HEK293 (cell line): Measurements from ENCODE around the gene BAIAP2.

Experiments
- CTCF ChIA-PET: fragments of 350-600 bp; formaldehyde crosslinking; extraction: SDS; loops from one replicate; lab custom pipeline; 2021; ENCODE audit warnings: antibody characterized with exemption; lab: Yijun Ruan, JAX
- POLR2A ChIA-PET: fragments of 300-600 bp; formaldehyde crosslinking; extraction: SDS; loops from one replicate; lab custom pipeline; 2020; ENCODE audit warnings: antibody characterized with exemption, inconsistent platforms; lab: Yijun Ruan, JAX
- H3K27ac ChIP-seq: fragments of 200-500 bp; sonication (Bioruptor generic); 2 replicates; pipeline ENCODE4 v1.5.1; 2014; ENCODE audit warnings: low read depth, low read length, control low read depth, inconsistent platforms; ENCODE audit errors: extremely low read depth
- H3K36me3 ChIP-seq, 2 experiments: fragments of 200-500 bp in 1 of 2; sonication (Bioruptor generic) in 1 of 2; 1 replicate in 1 of 2; 2 replicates in 1 of 2; pipeline ENCODE4 v1.5.1; 2014 to 2017; ENCODE audit warnings: inconsistent platforms in 2 of 2, low read length in 2 of 2; ENCODE audit not compliant: control insufficient read depth in 2 of 2, insufficient read depth in 1 of 2
- H3K4me1 ChIP-seq: fragments of 200-500 bp; sonication (Bioruptor generic); 2 replicates; pipeline ENCODE4 v1.5.1; 2014; ENCODE audit warnings: mild to moderate bottlenecking, low read length, inconsistent platforms; ENCODE audit not compliant: control insufficient read depth, insufficient read depth
- H3K4me3 ChIP-seq: 2 replicates; pipeline ENCODE4 v1.5.1; 2011; ENCODE audit warnings: low read depth, mild to moderate bottlenecking, control low read depth, low read length, moderate library complexity
- H3K9me3 ChIP-seq: fragments of 200-500 bp; sonication (Bioruptor generic); 2 replicates; pipeline ENCODE4 v1.5.1; 2014; ENCODE audit warnings: low read depth, low read length, inconsistent platforms; ENCODE audit not compliant: control insufficient read depth, insufficient read depth
- GFI1B ChIP-seq: fragments of 450-650 bp; formaldehyde crosslinking; IDR thresholded peaks from 2 replicates; pipeline ENCODE4 v1.5.1; 2016; ENCODE audit warnings: missing biosample characterization, missing genetic modification characterization
- MYNN ChIP-seq: fragments of 450-650 bp; formaldehyde crosslinking; IDR thresholded peaks from 2 replicates; pipeline ENCODE4 v1.5.1; 2016; ENCODE audit warnings: missing biosample characterization, missing genetic modification characterization, borderline replicate concordance
- OVOL3 ChIP-seq: fragments of 450-650 bp; formaldehyde crosslinking; IDR thresholded peaks from 2 replicates; pipeline ENCODE4 v1.5.1; 2016; ENCODE audit warnings: missing biosample characterization, missing genetic modification characterization
- SCRT2 ChIP-seq: fragments of 450-650 bp; formaldehyde crosslinking; IDR thresholded peaks from 2 replicates; pipeline ENCODE4 v1.5.1; 2016; ENCODE audit warnings: missing biosample characterization, missing genetic modification characterization
- TRIM28 ChIP-seq: IDR thresholded peaks from 2 replicates; pipeline ENCODE4 v1.6.1; 2011; ENCODE audit warnings: low read length, control low read depth, borderline replicate concordance
- ZBTB1 ChIP-seq: fragments of 450-650 bp; formaldehyde crosslinking; IDR thresholded peaks from 2 replicates; pipeline ENCODE4 v1.5.1; 2016; ENCODE audit warnings: missing biosample characterization, missing genetic modification characterization
- ZIC2 ChIP-seq: fragments of 450-650 bp; formaldehyde crosslinking; IDR thresholded peaks from 2 replicates; pipeline ENCODE4 v1.5.1; 2016; ENCODE audit warnings: missing biosample characterization, missing genetic modification characterization
- ZNF148 ChIP-seq: fragments of 450-650 bp; formaldehyde crosslinking; IDR thresholded peaks from 2 replicates; pipeline ENCODE4 v1.5.0; 2017; ENCODE audit warnings: missing biosample characterization, missing genetic modification characterization, borderline replicate concordance
- ZNF157 ChIP-seq: fragments of 450-650 bp; formaldehyde crosslinking; IDR thresholded peaks from 2 replicates; pipeline ENCODE4 v1.5.1; 2016; ENCODE audit warnings: missing biosample characterization, missing genetic modification characterization
- ZNF214 ChIP-seq: fragments of 450-650 bp; formaldehyde crosslinking; IDR thresholded peaks from 2 replicates; pipeline ENCODE4 v1.5.1; 2017; ENCODE audit warnings: missing biosample characterization, mild to moderate bottlenecking, missing genetic modification characterization, borderline replicate concordance
- ZNF23 ChIP-seq: fragments of 450-650 bp; formaldehyde crosslinking; IDR thresholded peaks from 2 replicates; pipeline ENCODE4 v1.5.1; 2016; ENCODE audit warnings: missing biosample characterization, missing genetic modification characterization, borderline replicate concordance
- ZNF239 ChIP-seq: fragments of 450-650 bp; formaldehyde crosslinking; IDR thresholded peaks from 2 replicates; pipeline ENCODE4 v1.5.1; 2016; ENCODE audit warnings: missing biosample characterization, missing genetic modification characterization
- ZNF433 ChIP-seq: fragments of 450-650 bp; formaldehyde crosslinking; IDR thresholded peaks from 2 replicates; pipeline ENCODE4 v1.5.1; 2016; ENCODE audit warnings: missing biosample characterization, missing genetic modification characterization, low read depth
- ZSCAN30 ChIP-seq: fragments of 450-650 bp; IDR thresholded peaks from 2 replicates; pipeline ENCODE4 v1.5.1; 2018; ENCODE audit warnings: missing biosample characterization, mild to moderate bottlenecking, missing genetic modification characterization, moderate library complexity
- TF ChIP-seq, protein P1 (sequence below): fragments of 450-650 bp; formaldehyde crosslinking; IDR thresholded peaks from 2 replicates; pipeline ENCODE4 v1.5.1; 2016; ENCODE audit warnings: missing biosample characterization, missing genetic modification characterization
- TF ChIP-seq, protein P2 (sequence below): fragments of 450-650 bp; formaldehyde crosslinking; IDR thresholded peaks from 2 replicates; pipeline ENCODE4 v1.5.1; 2016; ENCODE audit warnings: missing biosample characterization, missing genetic modification characterization, borderline replicate concordance

Gene BAIAP2

DNA sequence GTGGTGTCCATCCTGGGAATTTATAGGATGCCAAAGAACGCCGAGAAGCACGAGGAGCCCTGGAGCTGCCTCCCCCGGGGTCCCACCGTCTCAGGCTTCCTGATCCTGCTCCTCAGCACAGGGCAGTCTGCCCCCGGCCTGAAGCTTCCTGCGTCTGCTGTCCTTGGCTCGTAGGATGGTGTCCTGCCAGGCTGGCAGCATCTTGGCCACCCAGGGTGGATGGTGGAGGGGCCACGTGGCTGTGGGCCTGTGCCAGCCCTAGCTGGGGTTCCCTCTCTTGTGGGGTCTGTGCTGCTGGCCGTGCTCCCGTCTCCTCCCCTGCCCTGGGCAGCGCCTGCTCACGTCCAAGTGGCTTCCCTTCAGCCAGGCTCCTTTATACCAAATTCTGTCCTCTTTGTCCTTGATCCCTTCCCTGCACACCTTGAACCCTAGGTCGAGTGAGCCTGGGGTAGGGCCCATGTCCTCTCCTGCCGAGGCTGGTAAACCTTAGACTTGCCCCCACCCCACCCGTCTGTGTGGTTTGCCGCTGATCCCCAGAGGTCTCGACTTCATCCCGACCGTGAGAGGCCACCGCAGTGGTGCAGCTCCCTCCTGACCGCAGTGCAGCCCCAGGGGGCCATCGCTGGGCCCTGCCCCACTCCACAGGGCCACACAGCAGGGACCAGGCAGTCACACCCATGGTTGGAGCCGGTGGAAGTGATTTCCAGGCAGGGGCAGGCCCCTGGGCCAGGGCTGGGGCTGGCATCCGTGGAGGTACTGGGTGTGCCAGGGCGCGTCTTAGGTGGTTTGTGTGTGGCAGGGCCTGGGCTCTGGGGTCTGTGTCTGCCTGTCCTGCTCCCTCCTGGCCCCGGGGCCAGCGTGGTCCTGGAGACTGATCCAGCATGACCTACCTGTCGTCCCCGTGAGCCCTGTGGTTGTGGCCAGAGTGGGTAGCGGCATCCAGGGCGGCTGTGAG is 46.5 kb downstream of the BAIAP2 start:
- TF ChIP-seq, protein P1, sequence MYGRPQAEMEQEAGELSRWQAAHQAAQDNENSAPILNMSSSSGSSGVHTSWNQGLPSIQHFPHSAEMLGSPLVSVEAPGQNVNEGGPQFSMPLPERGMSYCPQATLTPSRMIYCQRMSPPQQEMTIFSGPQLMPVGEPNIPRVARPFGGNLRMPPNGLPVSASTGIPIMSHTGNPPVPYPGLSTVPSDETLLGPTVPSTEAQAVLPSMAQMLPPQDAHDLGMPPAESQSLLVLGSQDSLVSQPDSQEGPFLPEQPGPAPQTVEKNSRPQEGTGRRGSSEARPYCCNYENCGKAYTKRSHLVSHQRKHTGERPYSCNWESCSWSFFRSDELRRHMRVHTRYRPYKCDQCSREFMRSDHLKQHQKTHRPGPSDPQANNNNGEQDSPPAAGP (tag by site-specific recombination), result no peak
- TF ChIP-seq ZIC2 (tag by site-specific recombination), result peak; percentile 74
- no peaks in the 10 kb centered on the region for H3K9me3 ChIP-seq
- no peak overlapping the region for H3K27ac ChIP-seq
- H3K4me3 ChIP-seq, result no peak overlapping the region
- H3K4me1 ChIP-seq, result no peaks in the 10 kb centered on the region
- ChIA-PET POLR2A (interaction anchor here (0.5 kb wide), 1 partner anchor 129 kb away, joined by 4 read pairs; no protein-coding TSS in a partner anchor), CTCF (interaction anchor here (1.1 kb wide), 1 partner anchor 21 kb away, joined by 3 read pairs; no protein-coding TSS in a partner anchor)
- H3K36me3 ChIP-seq, result peaks cover 0 to 35% of the 10 kb centered on the region in 2 experiments; a peak in 1 of 3 replicates

DNA sequence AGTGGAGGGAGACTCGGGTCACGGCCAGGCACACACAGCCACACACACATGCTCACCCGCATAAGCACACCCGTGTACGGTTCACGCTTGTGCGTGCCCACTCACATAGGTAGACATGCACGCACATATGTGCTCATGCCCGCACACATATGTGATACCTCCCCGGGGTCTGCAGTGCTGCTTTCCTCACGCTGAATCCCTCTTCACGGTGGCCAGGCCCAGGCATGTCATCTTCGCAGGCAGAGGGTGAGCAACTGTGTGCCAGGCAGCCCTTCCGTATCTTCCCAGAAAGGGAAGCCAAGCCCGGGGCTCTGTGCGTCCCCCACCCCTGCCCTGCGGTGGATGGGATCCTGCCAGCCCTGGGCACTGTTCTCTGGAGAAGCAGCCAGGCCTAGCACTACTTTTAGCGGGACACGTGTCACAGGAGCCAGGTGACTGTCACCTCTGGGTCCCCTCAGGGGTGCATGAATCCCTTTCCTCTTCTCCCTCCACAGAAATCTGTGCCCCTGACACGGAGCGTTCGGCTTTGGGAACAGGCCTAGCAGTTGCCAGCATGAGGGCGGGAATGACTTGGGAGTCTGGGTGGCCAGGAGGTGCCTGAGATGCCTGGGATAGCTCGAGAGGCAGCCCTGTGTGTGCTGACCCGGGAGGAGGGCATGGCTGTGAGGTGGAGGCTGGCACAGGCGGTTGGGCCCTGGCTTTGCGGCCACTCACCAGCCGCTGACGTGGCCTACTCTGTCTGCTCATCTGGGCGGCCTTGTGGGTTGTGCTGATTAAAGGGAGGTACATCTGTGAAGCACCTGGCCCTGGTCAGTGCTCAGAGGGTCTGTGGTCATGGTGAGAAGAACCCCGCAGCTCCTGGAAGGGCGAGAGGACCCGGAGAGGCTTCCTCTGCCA is 47.5 kb downstream of the BAIAP2 start:
- Histone ChIP-seq H3K4me1 (no peaks in the 10 kb centered on the region), H3K4me3 (no peak overlapping the region), H3K9me3 (no peaks in the 10 kb centered on the region), H3K36me3 (peaks cover 0 to 44% of the 10 kb centered on the region in 2 experiments; a peak in 1 of 3 replicates), H3K27ac (no peak overlapping the region)
- ChIA-PET POLR2A (no interaction called here), CTCF (interaction anchor here (0.6 to 1.4 kb wide), 2 partner anchors 15 to 222 kb away, joined by 4 to 5 read pairs; no protein-coding TSS in a partner anchor)
- no peak for TF ChIP-seq ZBTB1 (tag by site-specific recombination)
- TF ChIP-seq TRIM28, result no peak
- TF ChIP-seq MYNN (tag by site-specific recombination), result no peak
- no peak for TF ChIP-seq ZNF239 (tag by site-specific recombination)
- TF ChIP-seq OVOL3 (tag by site-specific recombination), result no peak
- TF ChIP-seq ZSCAN30 (tag by site-specific recombination), result no peak
- no peak for TF ChIP-seq SCRT2 (tag by site-specific recombination)
- no peak for TF ChIP-seq ZNF157 (tag by site-specific recombination)
- TF ChIP-seq ZNF23 (tag by site-specific recombination), result no peak
- TF ChIP-seq GFI1B, result no peak
- TF ChIP-seq, protein P2, sequence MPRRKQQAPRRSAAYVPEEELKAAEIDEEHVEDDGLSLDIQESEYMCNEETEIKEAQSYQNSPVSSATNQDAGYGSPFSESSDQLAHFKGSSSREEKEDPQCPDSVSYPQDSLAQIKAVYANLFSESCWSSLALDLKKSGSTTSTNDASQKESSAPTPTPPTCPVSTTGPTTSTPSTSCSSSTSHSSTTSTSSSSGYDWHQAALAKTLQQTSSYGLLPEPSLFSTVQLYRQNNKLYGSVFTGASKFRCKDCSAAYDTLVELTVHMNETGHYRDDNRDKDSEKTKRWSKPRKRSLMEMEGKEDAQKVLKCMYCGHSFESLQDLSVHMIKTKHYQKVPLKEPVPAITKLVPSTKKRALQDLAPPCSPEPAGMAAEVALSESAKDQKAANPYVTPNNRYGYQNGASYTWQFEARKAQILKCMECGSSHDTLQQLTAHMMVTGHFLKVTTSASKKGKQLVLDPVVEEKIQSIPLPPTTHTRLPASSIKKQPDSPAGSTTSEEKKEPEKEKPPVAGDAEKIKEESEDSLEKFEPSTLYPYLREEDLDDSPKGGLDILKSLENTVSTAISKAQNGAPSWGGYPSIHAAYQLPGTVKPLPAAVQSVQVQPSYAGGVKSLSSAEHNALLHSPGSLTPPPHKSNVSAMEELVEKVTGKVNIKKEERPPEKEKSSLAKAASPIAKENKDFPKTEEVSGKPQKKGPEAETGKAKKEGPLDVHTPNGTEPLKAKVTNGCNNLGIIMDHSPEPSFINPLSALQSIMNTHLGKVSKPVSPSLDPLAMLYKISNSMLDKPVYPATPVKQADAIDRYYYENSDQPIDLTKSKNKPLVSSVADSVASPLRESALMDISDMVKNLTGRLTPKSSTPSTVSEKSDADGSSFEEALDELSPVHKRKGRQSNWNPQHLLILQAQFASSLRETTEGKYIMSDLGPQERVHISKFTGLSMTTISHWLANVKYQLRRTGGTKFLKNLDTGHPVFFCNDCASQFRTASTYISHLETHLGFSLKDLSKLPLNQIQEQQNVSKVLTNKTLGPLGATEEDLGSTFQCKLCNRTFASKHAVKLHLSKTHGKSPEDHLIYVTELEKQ, result no peak
- TF ChIP-seq ZNF148 (tag by site-specific recombination), result no peak
- TF ChIP-seq ZNF214 (tag by site-specific recombination), result no peak
- TF ChIP-seq ZNF433 (tag by site-specific recombination), result no peak
